Stimulated activated CD8-positive, alpha-beta memory T cell treated with anti-CD3 and anti-CD28 coated beads, Interleukin-15, amount 100 ng/mL, for 1 hour (primary cell): Measurements from ENCODE around the gene LAMC2.
"Not testable (repeated sequence)": the region's sequence is repeated elsewhere in the genome, so short reads cannot be mapped to it uniquely, and the experiment has no call there.

ENCODE experiments used
- DNase-seq: peaks from one replicate; pipeline ENCODE4 v3.0.0-alpha.2; 2020; ENCODE audit warnings: low read depth

LAMC2 gene

GRCh38 chr1:183263886-183264602 is 78.0 kb downstream of the LAMC2 start:
- no peak for DNase-seq

- no peak for DNase-seq
Measured at GRCh38 chr1:183267646-183268431, 81.8 kb downstream of the LAMC2 start.

GRCh38 chr1:183270541-183271141 is 84.6 kb downstream of the LAMC2 start:
- no peak for DNase-seq

GRCh38 chr1:183272390-183272848 is 86.4 kb downstream of the LAMC2 start:
- no peak for DNase-seq

- DNase-seq: no peak
Measured at GRCh38 chr1:183273300-183273699, 87.2 kb downstream of the LAMC2 start.

- not testable (repeated sequence) for DNase-seq
Measured at GRCh38 chr1:183273984-183274383, 87.9 kb downstream of the LAMC2 start.

GRCh38 chr1:183274836-183275235 is 88.8 kb downstream of the LAMC2 start:
- no peak for DNase-seq

GRCh38 chr1:183275322-183275721 is 89.3 kb downstream of the LAMC2 start:
- no peak for DNase-seq

GRCh38 chr1:183276386-183277080 is 90.5 kb downstream of the LAMC2 start:
- DNase-seq: no peak

GRCh38 chr1:183277821-183278738 is 92.0 kb downstream of the LAMC2 start:
- no peak for DNase-seq

- DNase-seq: no peak
Measured at GRCh38 chr1:183278739-183279591, 92.9 kb downstream of the LAMC2 start.

GRCh38 chr1:183279835-183280234 is 93.8 kb downstream of the LAMC2 start:
- DNase-seq: no peak

- no peak for DNase-seq
Measured at GRCh38 chr1:183281039-183281438, 95.0 kb downstream of the LAMC2 start.

GRCh38 chr1:183281553-183282091 is 95.6 kb downstream of the LAMC2 start:
- DNase-seq: peak; percentile 37

GRCh38 chr1:183282101-183282855 is 96.2 kb downstream of the LAMC2 start:
- DNase-seq: no peak

- no peak for DNase-seq
Measured at GRCh38 chr1:183283286-183283685, 97.2 kb downstream of the LAMC2 start.

GRCh38 chr1:183284086-183284485 is 98.0 kb downstream of the LAMC2 start:
- DNase-seq: no peak

- DNase-seq: no peak
Measured at GRCh38 chr1:183285256-183285655, 99.2 kb downstream of the LAMC2 start.

GRCh38 chr1:183285746-183286145 is 99.7 kb downstream of the LAMC2 start:
- DNase-seq: no peak
